ENCODE data around the gene PPP4R4.
"Not testable (repeated sequence)": the region's sequence is repeated elsewhere in the genome, so short reads cannot be mapped to it uniquely, and the experiment has no call there.

Gene PPP4R4

GRCh38 chr14:94282991-94283723, 109.0 kb downstream of the PPP4R4 start:
- no peak for DNase-seq

DNA sequence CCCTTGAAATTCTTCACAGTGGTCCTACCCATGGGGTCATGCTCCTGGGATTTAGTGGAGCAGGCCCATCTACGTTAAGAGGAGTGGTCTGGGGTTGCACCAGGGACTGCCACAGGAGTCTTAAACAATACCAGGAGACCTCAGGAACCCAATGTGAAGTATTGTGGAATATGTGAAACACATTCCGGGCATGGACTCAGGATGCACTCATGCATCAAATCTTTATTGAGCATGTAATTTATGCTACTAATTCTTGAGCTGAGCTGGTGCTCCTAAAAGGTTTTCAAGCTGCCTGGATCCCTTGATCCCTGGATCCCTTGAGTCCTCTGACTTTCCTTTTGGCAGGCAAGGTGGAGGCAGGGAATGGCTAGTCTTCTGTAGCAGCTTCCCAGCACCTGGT, 110.1 kb downstream of the PPP4R4 start:
- no peak for DNase-seq

GRCh38 chr14:94285158-94285557, 111.0 kb downstream of the PPP4R4 start:
- DNase-seq: no peak

DNA sequence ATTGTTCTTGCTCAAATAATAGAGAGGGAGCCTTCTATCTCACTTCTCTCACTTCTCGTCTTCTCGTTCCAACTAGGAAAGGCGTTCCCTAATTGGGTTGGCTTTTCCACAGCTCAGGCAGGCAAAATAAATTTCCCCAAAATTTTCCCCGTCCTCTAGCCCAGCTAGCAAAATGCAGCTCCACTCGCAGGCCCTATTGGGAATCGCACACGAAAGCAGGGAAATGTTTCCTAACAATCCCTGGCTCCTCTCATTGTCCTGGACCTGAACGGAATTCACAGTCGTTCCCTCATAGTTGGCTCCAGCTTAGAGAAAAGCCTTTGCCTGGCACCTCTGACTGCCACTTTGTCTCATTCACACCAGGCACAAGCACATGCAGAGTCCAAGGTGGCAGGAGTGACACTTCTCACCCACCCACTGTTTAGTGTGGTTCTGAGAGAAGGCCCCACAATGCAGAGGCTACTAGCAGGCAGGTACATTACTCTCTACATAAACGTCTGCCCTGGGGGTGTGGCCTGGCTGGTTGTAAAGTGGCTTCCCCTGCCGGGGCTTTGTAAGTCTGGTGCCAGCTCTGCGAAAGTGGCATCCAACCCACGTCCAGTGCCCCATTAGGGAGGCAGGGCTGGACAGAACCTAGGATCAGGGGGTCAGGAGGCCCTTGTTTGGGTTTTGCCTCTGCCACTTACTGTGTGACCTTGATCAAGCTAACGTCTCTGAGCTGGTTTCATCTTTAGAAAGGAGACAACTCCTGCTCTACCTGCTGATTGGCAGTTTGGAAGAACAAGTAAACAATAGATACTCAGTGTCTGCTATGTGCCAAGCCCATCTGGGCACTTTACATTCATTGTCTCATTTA, 114.7 kb downstream of the PPP4R4 start:
- DNase-seq: no peak

DNA sequence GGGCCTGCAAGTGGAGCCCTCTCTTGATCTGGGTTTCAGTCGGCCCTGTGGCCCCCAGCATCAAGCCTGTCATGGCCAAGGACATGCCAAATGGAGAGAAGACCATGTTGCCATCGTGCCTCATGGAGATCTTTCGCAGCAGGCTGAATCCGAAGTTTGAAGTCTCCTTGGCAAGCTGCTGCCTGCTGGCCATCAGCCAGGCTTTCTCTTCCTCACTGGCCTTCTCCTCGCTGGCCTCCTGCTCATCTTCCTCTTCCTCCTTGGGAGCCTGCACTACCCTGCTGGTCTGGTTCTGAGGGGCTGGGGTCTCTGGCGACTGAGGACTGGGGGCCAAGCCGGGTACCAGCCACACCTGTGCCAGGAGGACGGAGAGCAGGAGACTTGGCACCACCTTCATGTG, 116.1 kb downstream of the PPP4R4 start:
- DNase-seq: no peak

DNA sequence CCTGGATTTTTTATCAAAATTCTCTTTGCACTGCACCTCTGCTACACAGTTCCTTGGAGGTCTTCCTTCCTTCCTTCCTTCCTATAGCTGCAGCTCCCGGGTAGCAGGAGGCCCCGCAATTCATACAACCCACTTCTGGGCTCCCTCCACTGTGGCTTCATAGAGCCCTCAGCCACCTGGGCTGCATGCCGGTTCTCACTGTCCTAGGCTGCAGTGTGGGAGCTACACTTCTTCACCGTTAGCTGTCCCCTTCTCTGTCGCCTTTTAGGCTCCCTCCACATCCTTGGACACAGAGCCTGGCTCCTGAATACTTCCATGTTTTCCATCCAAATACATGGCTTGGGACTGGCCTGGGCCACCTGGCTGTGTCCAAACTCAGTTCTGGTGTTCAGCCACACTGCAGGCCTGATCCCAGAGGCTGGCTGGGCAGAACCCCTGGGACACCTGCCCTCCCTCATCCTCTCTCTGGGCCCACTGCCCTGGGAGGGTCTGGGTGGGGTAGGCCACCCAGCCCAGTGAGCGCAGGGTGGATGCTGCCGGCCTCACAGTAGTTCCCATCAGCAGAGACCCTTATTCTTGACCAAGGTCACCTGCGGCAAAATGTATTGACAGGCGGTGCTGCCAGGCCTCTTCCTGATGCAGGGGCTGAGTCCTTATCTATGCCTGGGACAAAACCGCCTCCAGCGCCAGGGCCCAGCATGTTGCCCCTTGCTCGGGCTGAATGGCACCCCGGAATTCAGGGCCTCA, 117.2 kb downstream of the PPP4R4 start:
- DNase-seq: no peak

DNA sequence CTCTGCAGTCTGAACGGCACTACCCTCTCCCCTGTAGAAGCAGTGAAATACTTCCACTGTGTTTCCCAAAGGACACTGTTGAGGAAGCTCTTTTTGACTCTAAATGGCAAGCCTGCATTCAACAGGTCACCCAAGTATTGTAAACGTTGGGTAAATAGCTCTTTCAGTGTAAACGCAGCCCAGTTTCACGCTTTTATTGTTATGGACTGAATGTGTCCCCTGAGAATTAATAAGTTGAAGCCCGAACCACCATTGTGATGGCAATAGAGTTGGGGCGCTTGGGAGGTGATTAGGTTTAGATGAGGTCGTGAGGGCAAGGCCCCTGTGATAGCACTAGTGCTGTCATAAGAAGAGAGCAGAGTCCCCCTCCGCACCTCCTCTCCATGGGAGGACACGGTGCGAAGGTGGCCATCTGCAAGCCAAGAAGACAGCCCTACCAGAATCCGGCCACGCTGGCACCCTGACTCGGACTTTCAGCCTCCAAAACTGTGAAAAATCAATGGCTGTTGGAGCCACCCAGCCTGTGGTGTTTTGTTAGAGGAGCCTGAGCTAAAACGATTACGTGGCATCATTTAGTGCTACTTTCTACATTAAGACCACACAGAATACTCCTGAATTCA, 117.9 kb downstream of the PPP4R4 start:
- no peak for DNase-seq

DNA sequence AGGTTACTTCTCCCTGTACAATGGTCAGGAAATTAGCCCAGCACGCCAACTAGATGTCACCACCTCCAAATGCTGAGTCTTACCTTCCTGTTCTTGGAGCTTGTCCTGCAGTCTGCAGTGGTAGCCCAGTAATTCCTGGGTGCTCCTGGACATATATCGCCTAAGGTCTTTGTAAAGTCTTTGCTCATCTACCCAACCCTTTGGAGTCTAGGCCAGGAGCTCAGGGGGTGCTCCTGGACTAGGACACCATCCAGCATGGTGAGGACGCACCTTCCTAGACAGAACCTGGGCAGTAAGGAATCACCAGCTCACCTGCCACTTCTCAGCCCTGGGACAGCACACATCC, 118.4 kb downstream of the PPP4R4 start:
- no peak for DNase-seq

DNA sequence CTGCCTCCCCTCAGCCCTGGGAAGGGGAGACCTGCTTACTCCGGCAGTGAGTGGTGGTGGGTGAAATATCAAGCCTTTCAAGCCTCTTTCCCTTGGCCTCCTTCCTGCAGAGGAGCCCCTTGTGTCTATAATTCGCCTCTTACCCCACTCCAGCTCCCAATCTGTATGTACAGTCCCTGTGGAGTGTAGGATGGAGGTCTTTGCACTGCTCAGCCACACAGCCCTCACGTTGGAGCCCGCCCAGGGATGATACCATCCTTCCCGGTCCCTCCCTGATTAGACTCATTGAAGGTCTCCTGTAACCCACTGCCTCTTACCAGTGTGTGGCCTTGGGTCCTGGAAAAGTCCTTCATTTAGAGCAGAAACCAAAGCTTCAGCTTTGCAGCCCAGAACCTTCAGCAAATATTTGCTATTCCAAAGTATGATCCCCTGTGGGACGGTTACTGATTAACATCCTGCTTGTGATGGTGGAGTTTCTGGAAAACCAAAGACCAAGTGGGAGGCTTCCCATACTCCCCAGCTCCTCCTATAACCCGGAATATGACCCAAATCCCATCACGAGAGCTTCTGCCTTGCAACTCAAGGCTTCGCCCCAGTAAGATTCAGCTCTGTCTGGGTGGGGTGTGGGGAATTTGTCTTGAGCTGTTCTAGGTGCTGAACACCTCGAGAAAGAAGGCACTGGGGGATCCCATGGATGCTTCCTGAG, 118.9 kb downstream of the PPP4R4 start, which contains the start of gene SERPINA10:
TSS of gene SERPINA10 (minus strand) at position 397 of the 706 bp plus-strand sequence. CDS start 2,675 bp downstream, outside the sequence.
- no peak for DNase-seq

- DNase-seq: no peak
These were observed 119.4 kb downstream of the PPP4R4 start for GRCh38 chr14:94293578-94293924.

- no peak for DNase-seq
These were observed 121.4 kb downstream of the PPP4R4 start for GRCh38 chr14:94295360-94296180.

DNA sequence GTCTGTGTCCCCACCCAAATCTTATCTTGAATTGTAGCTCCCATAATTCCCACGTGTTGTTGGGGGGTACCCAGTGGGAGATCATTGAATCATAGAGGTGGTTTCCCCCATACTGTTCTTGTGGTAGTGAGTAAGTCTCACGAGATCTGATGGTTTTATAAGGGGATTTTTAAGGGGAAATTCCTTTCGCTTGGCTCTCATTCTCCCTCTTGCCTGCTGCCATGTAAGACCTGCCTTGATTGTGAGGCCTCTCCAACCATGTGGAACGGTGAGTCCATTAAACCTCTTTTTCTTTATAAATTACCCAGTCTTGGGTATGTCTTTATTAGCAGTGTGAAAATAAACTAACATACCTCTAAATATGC, 122.0 kb downstream of the PPP4R4 start:
- not testable (repeated sequence) for DNase-seq

DNA sequence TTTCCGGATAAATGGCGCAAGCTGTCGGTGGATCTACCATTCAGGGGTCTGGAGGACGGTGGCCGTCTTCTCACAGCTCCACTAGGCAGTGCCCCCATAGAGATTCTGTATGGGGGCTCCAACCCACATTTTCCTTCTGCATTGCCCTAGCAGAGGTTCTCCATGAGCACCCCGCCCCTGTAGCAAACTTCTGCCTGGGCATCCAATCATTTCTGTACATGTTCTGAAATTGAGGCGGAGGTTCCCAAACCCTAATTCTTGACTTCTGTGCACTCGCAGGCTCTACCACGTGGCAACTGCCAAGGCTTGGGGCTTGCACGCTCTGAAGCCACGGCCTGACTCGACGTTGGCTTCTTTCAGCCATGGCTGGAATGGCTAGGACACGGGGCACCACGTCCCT, 124.0 kb downstream of the PPP4R4 start:
- no peak for DNase-seq

- no peak for DNase-seq
These were observed 129.0 kb downstream of the PPP4R4 start for GRCh38 chr14:94303111-94303510.

- no peak for DNase-seq
These were observed 130.1 kb downstream of the PPP4R4 start for GRCh38 chr14:94304243-94304642.

DNA sequence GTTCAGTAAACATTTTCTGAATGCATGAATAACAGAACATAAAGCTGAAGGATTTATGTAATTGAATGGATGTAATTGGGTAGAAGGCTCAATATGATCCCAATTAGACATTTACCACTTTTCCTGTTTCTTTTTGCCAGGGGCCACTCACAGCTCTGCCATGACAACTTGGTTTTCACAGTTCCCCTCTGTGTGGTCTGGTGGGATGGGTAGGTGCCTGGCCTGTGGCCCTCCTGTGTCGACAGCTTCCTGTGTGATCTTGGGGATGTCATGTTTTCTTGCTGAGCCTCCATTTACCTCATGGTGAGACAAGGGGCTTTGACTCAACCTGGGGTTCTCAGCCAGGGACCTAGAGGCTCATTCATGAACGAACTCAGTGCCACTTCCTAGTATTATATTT, 131.5 kb downstream of the PPP4R4 start:
- no peak for DNase-seq

DNA sequence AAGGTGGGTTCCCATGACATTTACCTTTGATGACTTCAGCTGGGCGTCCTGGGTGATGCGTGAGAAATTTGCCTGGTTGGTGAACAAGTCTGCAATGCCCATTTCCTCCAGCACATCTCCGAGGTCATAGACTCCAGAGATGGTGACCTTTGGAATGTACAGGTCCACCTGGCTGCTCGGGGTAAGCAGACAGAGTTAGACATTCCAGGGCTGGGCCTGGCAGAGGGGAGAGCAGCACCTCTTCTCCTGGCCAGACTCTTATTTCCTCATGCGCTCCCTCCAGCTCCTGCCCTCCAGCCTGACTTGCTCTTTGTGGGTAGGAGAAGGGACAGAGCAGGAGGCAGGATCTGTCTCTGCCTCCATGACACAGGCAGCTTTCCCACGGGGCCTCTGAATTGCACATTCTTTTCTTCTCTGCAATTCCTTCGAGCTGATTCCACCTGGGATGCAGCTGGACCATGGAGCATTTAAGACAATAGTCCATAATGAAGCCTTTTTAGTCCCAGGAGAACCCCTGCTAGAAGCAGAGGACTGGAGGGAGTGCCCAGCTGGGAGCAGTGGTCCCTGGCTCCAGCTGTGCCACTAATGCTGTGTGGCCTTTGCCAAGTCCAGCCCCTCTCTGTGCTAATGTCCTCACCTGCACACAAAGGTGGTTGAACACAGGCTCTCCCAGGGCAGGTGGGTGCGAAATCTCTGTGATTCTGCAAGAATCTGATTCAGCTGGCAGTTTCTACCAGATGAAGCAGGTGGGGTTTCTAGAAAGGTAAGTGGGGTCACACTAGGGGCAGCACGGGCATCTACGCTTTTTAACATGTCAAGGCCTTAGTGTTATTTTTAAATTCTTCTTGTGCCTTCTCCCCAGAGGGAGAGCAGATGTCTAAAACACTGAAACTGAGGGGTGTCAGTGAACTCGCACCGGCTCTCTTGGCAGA, 132.2 kb downstream of the PPP4R4 start:
- DNase-seq: no peak

- DNase-seq: no peak
These were observed 133.4 kb downstream of the PPP4R4 start for GRCh38 chr14:94307410-94307992.

DNA sequence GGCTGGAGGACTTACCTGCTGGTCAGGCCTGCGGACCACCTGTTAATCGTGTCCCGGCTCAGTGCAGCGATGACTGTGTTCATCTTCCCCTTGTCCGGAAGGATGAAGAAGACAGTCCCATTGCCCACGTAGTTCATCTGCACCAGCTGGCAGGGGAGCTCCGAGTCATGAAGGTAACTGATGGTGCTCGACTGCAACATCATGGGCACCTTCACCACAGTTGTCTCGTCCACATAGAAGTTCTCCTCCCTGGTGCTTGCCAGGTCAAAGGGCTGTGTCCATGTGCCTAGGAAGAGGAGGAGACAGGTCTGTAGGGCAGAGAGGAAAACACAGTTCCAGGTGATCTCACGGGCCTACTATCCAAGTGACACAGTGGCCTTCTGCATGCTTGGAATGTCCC, 135.6 kb downstream of the PPP4R4 start:
- DNase-seq: no peak

DNA sequence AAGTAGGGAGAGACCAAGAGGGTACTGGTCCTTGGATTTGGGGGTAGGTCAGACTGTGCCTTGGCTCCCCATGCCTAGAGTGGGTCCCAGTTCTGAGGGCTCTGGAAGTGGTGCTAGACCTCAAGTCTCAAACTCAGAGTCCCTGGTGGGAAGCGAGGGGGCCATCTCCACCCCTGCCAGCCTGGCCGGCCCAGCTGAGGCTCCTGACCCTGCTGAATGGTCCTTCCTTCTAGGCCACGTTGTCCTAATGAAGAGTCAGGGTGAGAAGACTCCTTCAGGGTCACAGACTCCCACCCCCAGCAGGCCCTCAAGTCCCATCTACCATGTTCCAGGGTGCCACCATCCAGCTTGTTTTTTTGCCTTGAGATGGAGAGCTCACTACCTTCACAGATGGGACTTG, 136.1 kb downstream of the PPP4R4 start:
- no peak for DNase-seq

Measured in T1000 (cell line).